Measurements from ENCODE around the gene MFAP1. TPM values are rescaled to one million over a fixed set of nuclear protein-coding genes. Genes with fewer than 3 reads are reported as not detected.

MFAP1 gene
- total RNA-seq, 1 experiment from 2014 or later = 44.7 TPM

- H2AFZ ChIP-seq (ENCODE audit: low read length) = no peak overlapping the region
- H4K91ac ChIP-seq (ENCODE audit: insufficient read length, low read depth, low read length) = no peak overlapping the region
- no peak for TF ChIP-seq CTCF (conservative IDR thresholded peaks at IDR 0.05)
- H4K8ac ChIP-seq (replicated peaks; ENCODE audit: insufficient read length, low read depth, low read length) = no peak overlapping the region
- H4K5ac ChIP-seq (ENCODE audit: insufficient read length, low read depth, low read length) = no peak overlapping the region
- H3K18ac ChIP-seq (ENCODE audit: insufficient read length, low read depth, low read length) = no peak overlapping the region
- no peak overlapping the region for H2AK5ac ChIP-seq (ENCODE audit: insufficient read length, low read length)
- H3K14ac ChIP-seq (ENCODE audit: insufficient read depth, low read length) = no peak overlapping the region
- H2BK12ac ChIP-seq (ENCODE audit: insufficient read length, low read depth, low read length) = no peak overlapping the region
- no peaks in the 10 kb centered on the region for H3K23me2 ChIP-seq (ENCODE audit: insufficient read length, low read depth, low read length, poor library complexity, severe bottlenecking)
- no peak overlapping the region for H3K27ac ChIP-seq (ENCODE audit: insufficient read length, low read depth, low read length)
- no peak overlapping the region for H3K23ac ChIP-seq (ENCODE audit: insufficient read length, low read depth, low read length)
- H3K4me2 ChIP-seq (ENCODE audit: insufficient read depth, insufficient read length, low read length) = no peak overlapping the region
- H3K79me2 ChIP-seq (ENCODE audit: insufficient read depth, low read length) = no peaks in the 10 kb centered on the region
- H3K9me3 Mint-ChIP-seq = no peaks in the 10 kb centered on the region
- no peak overlapping the region for H2BK15ac ChIP-seq (ENCODE audit: low read depth, low read length)
- H3K4me1 Mint-ChIP-seq = no peaks in the 10 kb centered on the region
- no peak overlapping the region for H3K9ac ChIP-seq (ENCODE audit: extremely low read depth, insufficient read length, low read length)
- no peak overlapping the region for H3K4ac ChIP-seq (ENCODE audit: low read depth, low read length)
- no peaks in the 10 kb centered on the region for H4K20me1 ChIP-seq (ENCODE audit: control insufficient read depth, insufficient read depth, insufficient read length)
- H3K4me3 Mint-ChIP-seq = no peak overlapping the region
- H3K9me3 ChIP-seq (ENCODE audit: control insufficient read depth, low read depth, low read length) = no peaks in the 10 kb centered on the region
- H3K27me3 Mint-ChIP-seq (ENCODE audit: low read depth) = no peaks in the 10 kb centered on the region
- no peak overlapping the region for H2BK20ac ChIP-seq (ENCODE audit: low read depth, low read length, poor library complexity, severe bottlenecking)
- H3K27me3 ChIP-seq (ENCODE audit: insufficient read depth, low read length) = no peaks in the 10 kb centered on the region
- no peaks in the 10 kb centered on the region for H3K79me1 ChIP-seq (ENCODE audit: insufficient read depth, low read depth, low read length, poor library complexity, severe bottlenecking)
- WGBS (ENCODE audit: extremely low coverage, insufficient read length, low lambda C conversion rate) = no CpG with 5 or more reads among the region's 10 CpGs
- H2BK5ac ChIP-seq (ENCODE audit: insufficient read length, low read length) = no peak overlapping the region
- peaks cover 5 to 37% (median 16%) of the 10 kb centered on the region in 3 experiments; a peak in 6 of 7 replicates for H3K36me3 Mint-ChIP-seq (ENCODE audit: insufficient read depth in 1 of 3, low read depth in 3 of 3)
- DNase-seq = no peak
- no peak overlapping the region for H3T11ph ChIP-seq (ENCODE audit: low read length)
- H3K56ac ChIP-seq (ENCODE audit: insufficient read length, low read depth, low read length) = no peak overlapping the region
- no peaks in the 10 kb centered on the region for H3K4me1 ChIP-seq (ENCODE audit: insufficient read depth, low read length)
- no peak overlapping the region for H2BK120ac ChIP-seq (ENCODE audit: low read depth, low read length, poor library complexity, severe bottlenecking)
- H3K27ac Mint-ChIP-seq = 0 out of 7 replicates have a peak overlapping the region, but pooled peaks of 1 of the 3 experiments have one; percentile 49
Observed at GRCh38 chr15:43873651-43874050, 49.2 kb upstream of the MFAP1 start.

Measured in H9 (cell line).